ENCODE results near the gene RCAN2. TPM values are rescaled to one million over a fixed set of nuclear protein-coding genes. Genes with fewer than 3 reads are reported as not detected.

The RCAN2 gene
- total RNA-seq, 1 experiment from 2014 or later: not detected

GRCh38 chr6:46290421-46291274 is 200.6 kb downstream of the RCAN2 start:
- no peak for DNase-seq (ENCODE audit: low read depth)
- in situ Hi-C loops (cut with HindIII; ENCODE audit: low pct_unique_long_range_greater_than_20kb, low sequenced_read_pairs): no loop called here

- in situ Hi-C loops (cut with HindIII; ENCODE audit: low pct_unique_long_range_greater_than_20kb, low sequenced_read_pairs): no loop called here
- no peak for DNase-seq (ENCODE audit: low read depth)
These were observed 201.4 kb downstream of the RCAN2 start for GRCh38 chr6:46289898-46290297.

GRCh38 chr6:46288835-46289234 is 202.4 kb downstream of the RCAN2 start:
- in situ Hi-C loops (cut with HindIII; ENCODE audit: low pct_unique_long_range_greater_than_20kb, low sequenced_read_pairs): no loop called here
- DNase-seq (ENCODE audit: low read depth): no peak

- in situ Hi-C loops (cut with HindIII; ENCODE audit: low pct_unique_long_range_greater_than_20kb, low sequenced_read_pairs): no loop called here
- no peak for DNase-seq (ENCODE audit: low read depth)
These were observed 203.6 kb downstream of the RCAN2 start for GRCh38 chr6:46287681-46288080.

GRCh38 chr6:46287043-46287442 is 204.2 kb downstream of the RCAN2 start:
- in situ Hi-C loops (cut with HindIII; ENCODE audit: low pct_unique_long_range_greater_than_20kb, low sequenced_read_pairs): no loop called here
- no peak for DNase-seq (ENCODE audit: low read depth)

- in situ Hi-C loops (cut with HindIII; ENCODE audit: low pct_unique_long_range_greater_than_20kb, low sequenced_read_pairs): no loop called here
These were observed 206.8 kb downstream of the RCAN2 start for GRCh38 chr6:46284475-46284874.

GRCh38 chr6:46281110-46281509 is 210.1 kb downstream of the RCAN2 start:
- no peak for DNase-seq (ENCODE audit: low read depth)
- in situ Hi-C loops (cut with HindIII; ENCODE audit: low pct_unique_long_range_greater_than_20kb, low sequenced_read_pairs): no loop called here

More at GRCh38 chr6:46284475-46284874, 206.8 kb downstream of the RCAN2 start:
- no peak for DNase-seq (ENCODE audit: low read depth)

GRCh38 chr6:46279874-46280273 is 211.4 kb downstream of the RCAN2 start:
- in situ Hi-C loops (cut with HindIII; ENCODE audit: low pct_unique_long_range_greater_than_20kb, low sequenced_read_pairs): no loop called here
- no peak for DNase-seq (ENCODE audit: low read depth)

GRCh38 chr6:46276576-46277142 is 214.6 kb downstream of the RCAN2 start:
- in situ Hi-C loops (cut with HindIII; ENCODE audit: low pct_unique_long_range_greater_than_20kb, low sequenced_read_pairs): no loop called here
- DNase-seq (ENCODE audit: low read depth): no peak

GRCh38 chr6:46274502-46274901 is 216.7 kb downstream of the RCAN2 start:
- in situ Hi-C loops (cut with HindIII; ENCODE audit: low pct_unique_long_range_greater_than_20kb, low sequenced_read_pairs): no loop called here

GRCh38 chr6:46273911-46274310 is 217.3 kb downstream of the RCAN2 start:
- no peak for DNase-seq (ENCODE audit: low read depth)
- in situ Hi-C loops (cut with HindIII; ENCODE audit: low pct_unique_long_range_greater_than_20kb, low sequenced_read_pairs): no loop called here

More at GRCh38 chr6:46274502-46274901, 216.7 kb downstream of the RCAN2 start:
- DNase-seq (ENCODE audit: low read depth): no peak

- in situ Hi-C loops (cut with HindIII; ENCODE audit: low pct_unique_long_range_greater_than_20kb, low sequenced_read_pairs): no loop called here
- no peak for DNase-seq (ENCODE audit: low read depth)
These were observed 219.5 kb downstream of the RCAN2 start for GRCh38 chr6:46271728-46272127.

GRCh38 chr6:46271107-46271506 is 220.1 kb downstream of the RCAN2 start:
- in situ Hi-C loops (cut with HindIII; ENCODE audit: low pct_unique_long_range_greater_than_20kb, low sequenced_read_pairs): no loop called here
- DNase-seq (ENCODE audit: low read depth): no peak

GRCh38 chr6:46270336-46270735 is 220.9 kb downstream of the RCAN2 start:
- DNase-seq (ENCODE audit: low read depth): no peak
- in situ Hi-C loops (cut with HindIII; ENCODE audit: low pct_unique_long_range_greater_than_20kb, low sequenced_read_pairs): no loop called here

- no peak for DNase-seq (ENCODE audit: low read depth)
- in situ Hi-C loops (cut with HindIII; ENCODE audit: low pct_unique_long_range_greater_than_20kb, low sequenced_read_pairs): no loop called here
These were observed 221.6 kb downstream of the RCAN2 start for GRCh38 chr6:46269447-46270229.

GRCh38 chr6:46267515-46267914 is 223.7 kb downstream of the RCAN2 start:
- DNase-seq (ENCODE audit: low read depth): no peak
- in situ Hi-C loops (cut with HindIII; ENCODE audit: low pct_unique_long_range_greater_than_20kb, low sequenced_read_pairs): no loop called here

- in situ Hi-C loops (cut with HindIII; ENCODE audit: low pct_unique_long_range_greater_than_20kb, low sequenced_read_pairs): no loop called here
- no peak for DNase-seq (ENCODE audit: low read depth)
These were observed 225.9 kb downstream of the RCAN2 start for GRCh38 chr6:46265373-46265772.

GRCh38 chr6:46263707-46264086 is 227.6 kb downstream of the RCAN2 start:
- DNase-seq (ENCODE audit: low read depth): no peak

More at GRCh38 chr6:46263707-46264086, 227.6 kb downstream of the RCAN2 start:
- in situ Hi-C loops (cut with HindIII; ENCODE audit: low pct_unique_long_range_greater_than_20kb, low sequenced_read_pairs): no loop called here
